ENCODE measurements around the gene DYNC2H1.

The DYNC2H1 gene, protein sequence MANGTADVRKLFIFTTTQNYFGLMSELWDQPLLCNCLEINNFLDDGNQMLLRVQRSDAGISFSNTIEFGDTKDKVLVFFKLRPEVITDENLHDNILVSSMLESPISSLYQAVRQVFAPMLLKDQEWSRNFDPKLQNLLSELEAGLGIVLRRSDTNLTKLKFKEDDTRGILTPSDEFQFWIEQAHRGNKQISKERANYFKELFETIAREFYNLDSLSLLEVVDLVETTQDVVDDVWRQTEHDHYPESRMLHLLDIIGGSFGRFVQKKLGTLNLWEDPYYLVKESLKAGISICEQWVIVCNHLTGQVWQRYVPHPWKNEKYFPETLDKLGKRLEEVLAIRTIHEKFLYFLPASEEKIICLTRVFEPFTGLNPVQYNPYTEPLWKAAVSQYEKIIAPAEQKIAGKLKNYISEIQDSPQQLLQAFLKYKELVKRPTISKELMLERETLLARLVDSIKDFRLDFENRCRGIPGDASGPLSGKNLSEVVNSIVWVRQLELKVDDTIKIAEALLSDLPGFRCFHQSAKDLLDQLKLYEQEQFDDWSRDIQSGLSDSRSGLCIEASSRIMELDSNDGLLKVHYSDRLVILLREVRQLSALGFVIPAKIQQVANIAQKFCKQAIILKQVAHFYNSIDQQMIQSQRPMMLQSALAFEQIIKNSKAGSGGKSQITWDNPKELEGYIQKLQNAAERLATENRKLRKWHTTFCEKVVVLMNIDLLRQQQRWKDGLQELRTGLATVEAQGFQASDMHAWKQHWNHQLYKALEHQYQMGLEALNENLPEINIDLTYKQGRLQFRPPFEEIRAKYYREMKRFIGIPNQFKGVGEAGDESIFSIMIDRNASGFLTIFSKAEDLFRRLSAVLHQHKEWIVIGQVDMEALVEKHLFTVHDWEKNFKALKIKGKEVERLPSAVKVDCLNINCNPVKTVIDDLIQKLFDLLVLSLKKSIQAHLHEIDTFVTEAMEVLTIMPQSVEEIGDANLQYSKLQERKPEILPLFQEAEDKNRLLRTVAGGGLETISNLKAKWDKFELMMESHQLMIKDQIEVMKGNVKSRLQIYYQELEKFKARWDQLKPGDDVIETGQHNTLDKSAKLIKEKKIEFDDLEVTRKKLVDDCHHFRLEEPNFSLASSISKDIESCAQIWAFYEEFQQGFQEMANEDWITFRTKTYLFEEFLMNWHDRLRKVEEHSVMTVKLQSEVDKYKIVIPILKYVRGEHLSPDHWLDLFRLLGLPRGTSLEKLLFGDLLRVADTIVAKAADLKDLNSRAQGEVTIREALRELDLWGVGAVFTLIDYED (N-terminal part only)
- total RNA-seq: 10.6 to 17.1 reads per million in 2 donors

DNA sequence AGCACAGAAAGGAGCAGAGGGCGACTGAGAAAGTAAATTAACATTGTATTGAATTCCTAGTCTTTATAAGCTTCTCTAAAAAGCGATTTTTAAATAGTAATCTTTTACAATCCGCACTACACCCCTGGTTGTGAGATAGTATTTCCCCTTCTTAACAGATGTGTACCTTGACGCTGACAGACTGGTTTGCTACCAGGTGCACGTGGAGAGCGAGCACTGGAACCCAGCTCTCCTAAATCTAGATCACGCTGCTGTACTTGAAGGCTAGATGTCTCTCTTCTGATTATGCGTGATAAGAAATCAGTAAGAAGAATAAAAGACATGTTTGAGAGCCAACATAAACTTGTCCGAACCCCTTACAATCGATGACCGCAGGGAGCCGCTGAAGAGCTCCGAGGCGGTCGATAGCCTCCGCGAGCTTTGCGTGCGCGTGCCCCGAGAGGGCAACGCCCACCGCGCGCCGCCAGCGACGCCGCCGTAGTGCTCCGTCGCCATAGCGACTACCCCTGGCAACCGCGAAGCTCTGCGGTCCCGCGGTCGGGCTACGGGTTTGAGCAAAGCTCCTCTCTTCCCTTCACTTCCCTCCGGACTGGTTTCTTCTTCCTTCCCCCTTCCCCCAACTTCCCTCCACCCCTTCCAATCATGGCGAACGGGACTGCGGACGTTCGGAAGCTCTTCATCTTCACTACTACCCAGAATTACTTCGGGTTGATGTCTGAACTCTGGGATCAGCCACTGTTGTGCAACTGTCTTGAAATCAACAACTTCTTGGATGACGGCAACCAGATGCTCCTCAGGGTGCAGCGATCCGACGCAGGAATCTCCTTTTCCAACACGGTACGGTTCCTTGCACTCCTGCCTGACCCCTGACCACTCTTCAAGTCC lies at the start of gene DYNC2H1:
TSS of gene DYNC2H1 (plus strand) at position 494 of the 885 bp plus-strand sequence. CDS start at position 643, 149 bp downstream.
- peak; percentile 69 to 93 (median 82) for DNase-seq

DNA sequence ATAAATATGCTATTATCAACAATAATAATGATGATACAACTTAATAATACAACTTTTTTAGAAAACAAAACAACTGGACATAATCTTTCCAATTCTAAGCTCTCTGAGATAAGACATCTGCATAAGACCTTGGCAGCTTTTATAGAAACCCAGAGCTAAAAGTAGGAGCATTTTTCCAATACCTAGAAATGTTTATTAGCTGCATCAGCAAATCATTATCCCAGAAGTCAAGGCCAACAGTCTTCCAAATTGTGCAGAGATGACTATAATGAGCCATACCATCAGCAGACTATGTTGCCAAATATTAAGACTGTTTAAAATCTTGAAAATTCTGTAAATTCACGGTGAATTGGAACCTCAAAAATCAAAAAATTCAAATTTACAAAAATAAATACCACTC lies 47.6 kb upstream of the DYNC2H1 start:
- DNase-seq: no peak

DNA sequence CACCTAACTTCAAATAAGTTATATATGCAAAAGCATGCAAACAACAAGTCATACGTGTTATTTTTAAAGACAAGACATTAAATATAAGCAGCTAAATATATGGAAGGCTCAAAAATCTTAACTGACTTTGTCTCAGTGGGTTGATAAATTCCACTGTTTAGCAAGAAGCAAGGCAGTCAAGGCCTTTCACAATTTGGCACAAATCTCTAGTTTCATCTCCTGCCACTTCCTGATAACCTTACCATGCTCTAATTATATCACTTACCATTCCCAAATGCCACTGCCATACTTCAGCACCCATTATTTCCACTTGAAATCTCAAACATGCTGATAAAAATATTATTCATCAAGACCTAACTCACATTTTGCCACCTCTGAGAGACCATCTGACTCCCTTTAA lies 42.1 kb upstream of the DYNC2H1 start:
- DNase-seq: peak in 1 of 5 experiments; percentile 6

DNA sequence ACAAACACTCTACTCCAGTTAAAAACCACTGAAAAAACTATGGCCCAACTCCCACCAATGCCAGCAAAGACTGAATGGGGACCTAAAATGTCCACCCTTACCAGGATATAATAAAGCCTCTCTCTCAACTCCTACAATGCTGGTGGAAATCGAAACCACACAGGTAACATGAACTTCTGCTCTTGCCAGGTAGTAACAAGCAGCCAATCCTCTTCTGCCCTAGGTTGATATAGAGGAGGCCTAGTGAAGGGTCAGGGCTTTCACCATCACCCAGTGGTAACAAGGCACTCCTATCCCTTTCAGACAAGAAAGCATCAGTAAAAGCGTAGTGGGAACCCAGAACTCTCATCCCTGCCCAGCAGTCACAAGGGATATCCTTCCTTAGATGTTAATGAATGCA lies 39.9 kb upstream of the DYNC2H1 start:
- no peak for DNase-seq

DNA sequence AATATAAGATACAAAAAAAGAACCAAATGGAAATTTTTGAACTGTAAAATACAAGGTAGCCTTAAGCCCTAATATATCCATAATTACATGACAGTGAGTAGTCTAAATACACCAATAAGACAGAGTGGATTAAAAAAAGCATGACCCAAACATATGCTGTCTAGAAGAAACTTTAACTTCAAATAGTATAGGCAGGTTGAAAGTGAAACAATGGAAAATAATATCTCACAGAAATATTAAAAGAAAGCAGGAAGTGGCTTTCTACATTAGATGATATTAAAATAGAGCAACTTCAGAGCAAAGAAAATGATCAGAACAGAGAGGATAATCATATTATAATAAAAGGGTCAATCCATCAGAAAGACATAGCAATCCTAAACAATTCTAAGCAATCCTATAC lies 39.1 kb upstream of the DYNC2H1 start:
- peak in 1 of 5 experiments; percentile 16 for DNase-seq

DNA sequence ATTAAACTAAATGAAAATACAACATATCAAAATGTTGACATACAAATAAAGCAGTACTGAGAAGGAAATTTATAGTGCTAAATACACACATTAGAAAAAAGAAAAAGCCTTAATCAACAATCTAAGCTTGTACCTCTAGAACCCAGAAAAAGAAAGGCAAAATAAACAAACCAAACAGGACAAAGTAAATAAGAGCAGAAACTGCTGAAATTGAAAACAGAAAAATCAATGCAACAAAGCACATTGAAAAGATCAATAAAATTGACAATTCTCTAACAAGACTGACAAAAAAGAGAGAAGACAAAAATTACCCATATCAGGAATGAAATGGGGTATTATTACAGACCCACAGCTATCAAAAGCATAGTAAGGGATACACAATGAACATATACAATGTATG lies 38.2 kb upstream of the DYNC2H1 start:
- DNase-seq: no peak

DNA sequence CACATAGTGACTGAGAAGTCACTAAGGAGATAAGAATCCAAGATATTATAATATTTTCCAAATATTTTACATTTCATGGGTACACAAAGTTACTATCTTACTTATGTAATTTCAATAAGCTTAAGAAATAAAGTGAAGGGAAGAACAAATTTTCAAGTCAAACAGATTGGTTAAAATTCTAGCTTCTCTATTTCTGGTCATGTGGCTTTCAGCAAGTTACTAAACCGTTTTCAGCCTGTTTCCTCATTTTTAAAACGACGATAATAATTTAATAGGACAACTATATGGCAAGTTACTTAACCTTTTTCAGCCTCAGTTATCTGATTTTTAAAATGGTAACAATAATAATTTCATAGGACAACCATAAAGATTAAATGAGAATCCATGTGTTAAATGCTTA lies 32.9 kb upstream of the DYNC2H1 start:
- no peak for DNase-seq

DNA sequence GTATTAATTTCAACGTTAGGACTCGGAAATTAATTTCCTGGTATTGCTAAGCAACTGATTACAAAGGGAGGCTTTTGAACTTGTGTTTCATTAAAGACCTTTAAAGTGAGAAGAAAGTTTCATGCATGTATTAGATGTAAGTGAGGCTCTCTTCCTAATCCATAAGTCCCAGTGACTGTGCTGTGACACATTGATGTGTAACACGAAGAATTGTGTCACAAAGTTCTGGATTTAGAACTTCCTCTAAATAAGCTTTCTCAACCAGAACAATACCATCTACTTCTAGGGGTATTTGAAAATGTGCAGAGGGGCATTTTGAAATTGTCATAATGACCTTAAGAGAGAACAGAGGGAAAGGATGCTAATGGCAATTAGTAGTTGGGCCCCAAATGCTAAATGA lies 31.7 kb upstream of the DYNC2H1 start:
- DNase-seq: no peak

DNA sequence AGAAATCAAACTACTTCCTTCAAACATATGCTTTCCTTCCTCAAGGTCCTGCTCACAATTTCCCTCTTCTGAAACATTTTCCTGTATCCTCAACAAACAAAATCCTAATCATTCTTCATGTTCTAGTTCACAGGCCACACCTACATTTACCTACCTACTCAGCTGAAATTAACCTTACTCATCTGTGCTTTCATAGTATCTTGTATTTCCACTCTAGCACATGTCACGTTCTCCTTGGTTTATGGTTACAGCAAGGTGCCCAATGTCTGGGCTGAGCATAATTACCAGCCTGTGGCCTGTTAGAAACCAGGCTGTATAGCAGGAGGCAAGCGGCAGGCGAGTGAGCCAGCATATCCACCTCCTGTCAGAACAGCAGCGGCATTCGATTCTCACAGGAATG lies 30.5 kb upstream of the DYNC2H1 start:
- DNase-seq: no peak

DNA sequence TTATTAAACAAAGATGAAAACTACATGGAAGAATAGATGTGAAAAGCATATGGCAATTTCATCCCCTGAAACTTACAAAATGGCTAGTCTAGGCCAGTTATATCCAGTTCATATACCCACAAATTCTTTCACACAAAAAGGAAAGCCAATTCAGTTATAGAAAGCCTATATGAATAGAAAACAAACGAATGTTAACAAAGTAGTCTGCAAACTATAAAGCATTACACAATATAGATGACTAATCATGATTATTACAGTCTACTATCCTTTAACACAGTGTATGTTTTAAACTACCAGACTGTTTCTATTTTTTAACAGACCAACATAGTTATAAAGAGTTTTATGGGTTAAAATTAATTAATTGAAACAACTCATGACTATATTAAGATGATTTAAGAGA lies 29.4 kb upstream of the DYNC2H1 start:
- no peak for DNase-seq

DNA sequence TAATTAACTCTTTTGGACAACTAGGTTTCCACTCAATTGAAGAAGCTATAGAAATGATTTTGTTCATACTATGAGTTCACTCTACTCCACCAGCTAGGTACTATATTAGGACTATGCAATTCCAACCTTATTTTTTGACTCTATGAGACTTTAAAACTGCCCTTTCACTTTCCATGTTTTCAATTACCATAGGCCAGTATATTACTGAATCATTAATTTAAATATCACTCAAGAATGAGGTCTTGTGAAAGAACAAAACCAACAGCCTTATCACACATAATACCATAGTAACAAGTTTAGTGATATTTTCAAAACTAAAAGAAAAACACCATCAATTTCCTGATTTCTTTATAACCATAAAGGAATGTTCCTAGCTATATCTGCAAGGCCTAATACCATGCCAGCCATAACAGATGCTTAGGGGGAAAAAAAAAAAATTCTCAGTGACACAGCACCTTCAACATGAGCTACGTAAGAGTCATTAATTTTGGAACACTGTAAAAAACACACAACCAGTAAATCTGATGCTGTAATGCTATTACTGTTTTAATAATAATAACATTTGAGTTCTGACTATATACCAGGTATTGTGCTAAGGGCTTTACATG lies 23.4 kb upstream of the DYNC2H1 start:
- no peak for DNase-seq

DNA sequence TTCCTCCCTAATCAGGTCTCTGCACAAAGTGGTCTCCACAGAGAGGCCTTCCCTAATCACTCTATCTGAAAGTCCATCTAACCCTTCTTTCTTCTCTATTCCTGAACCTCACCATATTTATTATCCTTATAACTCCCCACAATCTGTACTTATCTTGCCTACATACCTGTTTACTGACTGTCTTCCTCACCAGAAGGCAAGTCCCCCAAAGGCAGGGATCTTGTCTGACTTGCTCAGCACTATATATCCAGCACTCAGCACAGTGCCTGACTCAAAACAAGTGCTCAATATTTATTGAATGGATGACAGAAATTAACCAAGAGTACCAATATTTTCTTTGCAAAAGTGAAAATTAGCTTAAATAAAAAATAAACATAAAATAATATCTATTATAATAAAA lies 22.8 kb upstream of the DYNC2H1 start:
- DNase-seq: no peak

DNA sequence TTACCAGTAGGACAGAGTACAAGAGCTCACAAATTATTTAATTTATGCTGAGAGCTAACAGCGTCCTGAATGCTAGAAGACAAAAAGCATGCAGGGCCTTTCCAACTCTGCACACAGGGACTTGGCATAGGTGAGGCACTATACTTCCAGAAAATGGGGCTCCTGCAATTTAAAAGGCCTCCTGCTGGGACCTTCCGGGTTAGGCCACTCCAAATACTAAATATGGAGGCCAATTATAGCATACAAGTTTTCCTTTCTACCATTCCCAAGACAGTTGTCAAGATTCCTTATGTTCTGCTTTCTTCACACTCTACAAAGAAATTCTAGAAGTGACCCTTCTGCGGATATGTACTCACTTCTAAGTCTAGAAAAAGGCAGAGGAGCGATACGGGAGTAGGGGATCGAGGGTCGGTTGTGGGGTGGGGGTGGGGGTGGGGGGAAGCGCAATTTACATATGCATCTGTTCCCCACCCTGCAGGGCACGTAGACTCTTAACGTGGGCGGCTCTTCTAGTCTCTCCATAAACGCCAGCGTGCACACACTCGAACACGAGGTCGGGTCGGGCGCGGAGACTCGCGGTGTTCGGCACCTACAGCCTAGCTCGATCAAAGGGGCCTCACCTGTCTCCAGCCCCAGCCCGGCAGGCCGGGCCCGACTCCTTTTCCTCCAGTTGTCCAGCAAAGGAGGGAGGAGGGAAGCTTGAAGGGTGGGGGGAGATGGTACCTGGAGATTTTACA lies 18.0 kb upstream of the DYNC2H1 start:
- DNase-seq: peak in 3 of 5 experiments; percentile 12 to 64 (median 17)

DNA sequence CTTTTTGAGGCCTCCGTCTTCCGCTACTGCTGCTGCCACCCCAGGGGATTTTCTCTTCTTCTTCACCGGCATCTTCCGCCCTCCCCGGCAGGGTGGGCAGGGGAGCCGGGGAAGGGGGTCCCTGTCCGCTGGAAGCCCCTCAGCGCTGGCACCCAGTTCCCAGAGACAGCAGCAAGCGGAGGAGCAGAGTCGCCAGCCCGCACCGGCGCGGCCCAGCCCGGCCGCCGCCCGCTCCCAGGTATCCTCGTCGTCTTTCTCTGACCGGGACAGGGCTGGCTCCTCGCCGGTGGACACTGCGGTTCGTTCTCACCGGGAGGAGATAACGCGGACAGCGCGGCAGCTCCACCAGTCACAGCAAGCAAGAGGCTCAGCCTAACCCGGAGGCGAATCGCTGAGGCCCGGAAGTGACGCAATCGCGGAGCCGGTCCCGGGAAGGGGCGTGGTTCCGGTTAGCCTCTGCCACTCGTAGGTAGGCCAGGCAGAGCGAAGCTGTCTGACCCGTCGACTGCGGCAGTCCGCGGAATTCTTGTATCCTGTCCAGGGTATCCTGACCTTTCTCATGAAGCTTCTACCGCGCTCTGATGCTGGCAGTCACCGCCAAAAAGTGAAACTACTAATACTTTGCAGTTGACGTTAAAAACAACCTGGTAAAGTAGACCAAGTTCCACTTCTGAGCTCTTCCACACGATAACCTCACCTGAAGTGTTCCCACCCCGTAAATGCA lies 17.3 kb upstream of the DYNC2H1 start, which contains the start of gene DCUN1D5:
TSS of gene DCUN1D5 (minus strand) at position 360 of the 724 bp plus-strand sequence. CDS start at position 72, 288 bp downstream.
- DNase-seq: peak; percentile 84 to 95 (median 92)

DNA sequence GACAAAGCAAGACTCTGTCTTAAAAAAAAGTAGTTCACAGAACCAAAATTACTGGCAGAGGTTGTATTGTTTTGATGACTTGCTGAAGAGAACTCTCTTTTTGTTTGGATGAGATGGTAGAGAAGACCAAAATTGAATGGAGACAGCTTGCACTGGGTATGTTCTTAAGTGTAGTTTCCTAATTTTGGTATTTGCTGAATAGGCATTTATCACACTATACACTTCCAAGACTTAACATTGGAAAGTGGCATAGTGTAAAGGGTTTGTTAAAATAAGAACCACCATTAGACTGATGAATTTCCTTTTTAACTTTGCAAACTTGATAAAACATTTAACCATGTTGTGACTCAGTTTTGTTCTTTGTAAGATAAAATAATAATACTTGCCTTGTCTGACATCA lies 11.9 kb upstream of the DYNC2H1 start:
- DNase-seq: no peak

DNA sequence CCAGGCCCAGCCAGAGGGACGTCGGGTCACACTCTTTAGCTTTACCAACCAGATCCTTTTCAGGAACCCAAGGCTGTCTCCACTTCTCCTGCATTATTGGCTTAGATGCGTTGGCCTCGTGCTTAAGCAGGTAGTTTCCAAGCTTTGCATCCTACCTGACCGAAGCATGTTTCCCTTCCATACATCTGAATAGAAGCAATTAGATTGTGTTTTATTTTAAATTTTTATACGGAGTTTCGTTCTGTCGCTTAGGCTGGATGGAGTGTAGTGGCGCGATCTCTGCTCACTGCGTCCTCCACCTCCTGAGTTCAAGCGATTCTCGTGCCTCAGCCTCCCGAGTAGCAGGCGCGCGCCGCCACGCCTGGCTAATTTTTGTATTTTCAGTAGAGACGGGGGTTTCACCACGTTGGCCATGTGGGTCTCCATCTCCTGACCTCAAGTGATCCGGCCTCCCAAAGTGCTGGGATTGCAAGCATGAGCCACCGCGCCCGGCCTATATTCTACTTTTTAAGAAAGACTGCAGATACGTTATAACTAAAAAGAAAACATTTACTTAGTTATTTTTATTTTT lies 677 bp downstream of the DYNC2H1 start:
- peak in 1 of 5 experiments; percentile 6 for DNase-seq

DNA sequence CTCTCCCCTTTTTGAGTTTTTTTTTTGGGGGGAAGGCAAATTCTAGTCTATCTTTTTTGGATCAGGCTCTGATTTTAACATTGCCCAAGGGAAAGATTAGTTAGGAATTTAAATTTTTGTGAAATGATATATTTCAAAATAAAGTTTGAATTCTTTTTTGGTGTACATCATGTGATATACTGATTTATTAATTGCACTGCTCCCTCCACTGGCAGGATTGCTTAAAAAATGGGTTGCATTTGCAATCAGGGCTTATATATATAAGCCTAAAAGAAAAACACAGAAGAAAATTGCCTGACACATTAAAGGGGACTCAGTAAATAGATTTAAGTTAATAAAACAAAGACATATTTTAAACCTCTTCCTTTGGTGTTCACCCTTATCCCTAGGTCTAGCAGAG lies 1.2 kb downstream of the DYNC2H1 start:
- DNase-seq: peak in 1 of 5 experiments; percentile 3

DNA sequence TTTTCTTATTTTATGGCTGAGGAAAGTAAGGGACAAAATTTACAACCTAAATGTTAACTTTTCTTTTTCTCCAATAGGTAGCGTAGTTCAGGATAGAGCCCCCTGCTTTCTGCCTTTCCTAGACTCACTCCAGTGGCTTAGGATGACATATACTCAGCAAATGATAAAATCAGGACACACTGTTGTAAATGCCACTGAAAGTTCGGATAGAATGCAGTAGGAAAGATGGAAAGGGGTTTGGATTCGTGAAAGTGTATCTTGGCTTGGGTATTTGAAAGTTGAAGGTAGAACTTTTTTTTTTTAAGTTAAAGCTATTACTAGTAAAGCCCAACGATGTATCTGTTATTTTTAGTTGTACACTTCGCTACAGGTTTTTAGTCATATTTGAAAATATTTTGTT lies 2.2 kb downstream of the DYNC2H1 start:
- DNase-seq: no peak

DNA sequence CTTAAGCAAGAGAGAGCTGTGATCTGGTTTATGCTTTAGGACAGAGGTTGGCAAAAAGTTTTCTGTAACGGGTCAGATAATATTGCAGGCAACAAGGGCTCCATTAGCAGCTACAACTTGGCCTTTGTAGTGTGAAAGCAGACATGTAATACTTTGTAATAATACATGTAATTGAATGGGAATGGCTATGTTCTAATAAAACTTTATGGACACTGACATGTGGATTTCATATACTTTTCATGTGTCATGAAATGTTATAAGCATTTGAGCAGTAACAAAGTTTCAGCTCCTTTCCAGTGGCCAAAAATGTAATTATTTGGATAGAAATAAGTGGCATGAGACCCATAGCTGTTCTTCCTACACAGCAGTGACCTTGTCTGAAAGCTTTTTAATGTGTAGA lies 3.1 kb downstream of the DYNC2H1 start:
- no peak for DNase-seq
